Suprapubic skin (tissue), 4 donors: ENCODE data around the gene VMAC. TPM values are rescaled to one million over a fixed set of nuclear protein-coding genes. Genes with fewer than 3 reads are reported as not detected.

Experiments used
- DNase-seq, 2 donors: peaks; one replicate each; pipeline ENCODE4 v3.0.0-alpha.2; 2019; ENCODE audit warnings: low spot score in 2 of 2
- H3K27ac ChIP-seq: fragments of 200-600 bp; sonication (generic); one replicate; pipeline ENCODE4 v1.5.1; 2019
- H3K27me3 ChIP-seq: fragments of 200-600 bp; sonication (generic); one replicate; pipeline ENCODE4 v1.5.1; 2019
- H3K36me3 ChIP-seq: fragments of 200-600 bp; sonication (generic); one replicate; pipeline ENCODE4 v1.5.1; 2019
- H3K4me1 ChIP-seq: fragments of 200-600 bp; sonication (generic); one replicate; pipeline ENCODE4 v1.5.1; 2019
- H3K4me3 ChIP-seq: fragments of 200-600 bp; sonication (generic); one replicate; pipeline ENCODE4 v1.5.1; 2019; ENCODE audit warnings: mild to moderate bottlenecking
- H3K9me3 ChIP-seq: fragments of 200-600 bp; sonication (generic); one replicate; pipeline ENCODE4 v1.5.1; 2019
- CTCF ChIP-seq, 2 donors: fragments of 200-600 bp in 1 of 2; fragments of 450-650 bp in 1 of 2; sonication (generic) in 1 of 2; IDR thresholded peaks; one replicate each; pipeline ENCODE4 v1.5.1; 2016 to 2019; ENCODE audit warnings: antibody characterized with exemption in 2 of 2, mild to moderate bottlenecking in 1 of 2, moderate library complexity in 1 of 2
- EP300 ChIP-seq: sonication (generic); formaldehyde crosslinking; IDR thresholded peaks from one replicate; pipeline ENCODE4 v1.6.1; 2017; ENCODE audit warnings: antibody characterized with exemption
- POLR2A ChIP-seq, 2 donors: fragments of 450-650 bp; IDR thresholded peaks; one replicate each; pipeline ENCODE4 v1.6.1; 2017; ENCODE audit warnings: antibody characterized with exemption in 2 of 2, mild to moderate bottlenecking in 2 of 2, moderate library complexity in 2 of 2
- POLR2AphosphoS5 ChIP-seq, 3 donors: sonication (generic); formaldehyde crosslinking; IDR thresholded peaks; one replicate each; pipeline ENCODE4 v1.6.1; 2017; ENCODE audit warnings: antibody characterized with exemption in 3 of 3
- WGBS: methylation state at CpG from one replicate; pipeline ENCODE4 v1.1.5; 2018; 5-methylcytosine and 5-hydroxymethylcytosine counted together
- total RNA-seq, 4 donors: library from RNA; depleted of rRNA; stranded (reverse); fragments of >200 nt; gene quantifications; one replicate each; pipeline ENCODE4 v1.1.0, GENCODE V29; 2016

Gene VMAC
- total RNA-seq, 4 donors from 2014 or later = 7.4 to 15.4 (median 12.0) TPM

- H3K4me3 ChIP-seq = no peak overlapping the region
- no peak for DNase-seq
- TF ChIP-seq CTCF (IDR thresholded peaks at IDR 0.05) (no peak), POLR2AphosphoS5 (IDR thresholded peaks at IDR 0.05) (no peak), POLR2A (IDR thresholded peaks at IDR 0.05) (no peak), EP300 (no peak)
- no peak overlapping the region for H3K27ac ChIP-seq
- WGBS = 88% methylated on average over 8 of the region's 8 CpGs
- peaks cover 9% of the 10 kb centered on the region for H3K4me1 ChIP-seq
- peaks cover 23% of the 10 kb centered on the region for H3K27me3 ChIP-seq
- H3K36me3 ChIP-seq = no peaks in the 10 kb centered on the region
- no peaks in the 10 kb centered on the region for H3K9me3 ChIP-seq
These were observed 27.2 kb upstream of the VMAC start for GRCh38 chr19:5877427-5877826.

GRCh38 chr19:5877882-5878281 lies 26.8 kb upstream of the VMAC start:
- Histone ChIP-seq H3K36me3 (no peaks in the 10 kb centered on the region), H3K9me3 (no peaks in the 10 kb centered on the region), H3K4me3 (no peak overlapping the region), H3K27me3 (peaks cover 23% of the 10 kb centered on the region), H3K4me1 (peaks cover 9% of the 10 kb centered on the region), H3K27ac (no peak overlapping the region)
- DNase-seq = no peak
- TF ChIP-seq CTCF (IDR thresholded peaks at IDR 0.05) = no peak
- TF ChIP-seq EP300 = no peak
- TF ChIP-seq POLR2AphosphoS5 (IDR thresholded peaks at IDR 0.05) = no peak
- TF ChIP-seq POLR2A (IDR thresholded peaks at IDR 0.05) = no peak
- 81% methylated on average over 9 of the region's 9 CpGs for WGBS

GRCh38 chr19:5880196-5880595 lies 24.5 kb upstream of the VMAC start:
- no peak for TF ChIP-seq EP300
- no peak for TF ChIP-seq CTCF (IDR thresholded peaks at IDR 0.05)
- no peak for TF ChIP-seq POLR2A (IDR thresholded peaks at IDR 0.05)
- TF ChIP-seq POLR2AphosphoS5 (IDR thresholded peaks at IDR 0.05) = no peak
- peaks cover 9% of the 10 kb centered on the region for H3K4me1 ChIP-seq
- no peaks in the 10 kb centered on the region for H3K9me3 ChIP-seq
- no peak overlapping the region for H3K4me3 ChIP-seq
- H3K36me3 ChIP-seq = no peaks in the 10 kb centered on the region
- H3K27ac ChIP-seq = no peak overlapping the region
- DNase-seq = no peak
- 52% methylated on average over 5 of the region's 6 CpGs for WGBS
- H3K27me3 ChIP-seq = peaks cover 23% of the 10 kb centered on the region

- no peaks in the 10 kb centered on the region for H3K36me3 ChIP-seq
- no peak overlapping the region for H3K27ac ChIP-seq
- no peaks in the 10 kb centered on the region for H3K9me3 ChIP-seq
- no peak for TF ChIP-seq CTCF (IDR thresholded peaks at IDR 0.05)
- no peak for TF ChIP-seq EP300
- no peak for TF ChIP-seq POLR2A (IDR thresholded peaks at IDR 0.05)
- TF ChIP-seq POLR2AphosphoS5 (IDR thresholded peaks at IDR 0.05) = no peak
- H3K4me1 ChIP-seq = peaks cover 9% of the 10 kb centered on the region
- no peak for DNase-seq
- H3K4me3 ChIP-seq = no peak overlapping the region
- peaks cover 23% of the 10 kb centered on the region for H3K27me3 ChIP-seq
- 15% methylated on average over 12 of the region's 15 CpGs for WGBS
These were observed 24.0 kb upstream of the VMAC start for GRCh38 chr19:5880604-5881078.

- no peak for DNase-seq
- no peak overlapping the region for H3K27ac ChIP-seq
- H3K9me3 ChIP-seq = no peaks in the 10 kb centered on the region
- H3K36me3 ChIP-seq = no peaks in the 10 kb centered on the region
- H3K27me3 ChIP-seq = peaks cover 23% of the 10 kb centered on the region
- WGBS = 63% methylated on average over 16 of the region's 19 CpGs
- no peak overlapping the region for H3K4me3 ChIP-seq
- TF ChIP-seq POLR2A (IDR thresholded peaks at IDR 0.05) = no peak
- TF ChIP-seq POLR2AphosphoS5 (IDR thresholded peaks at IDR 0.05) = no peak
- no peak for TF ChIP-seq CTCF (IDR thresholded peaks at IDR 0.05)
- TF ChIP-seq EP300 = no peak
- peaks cover 9% of the 10 kb centered on the region for H3K4me1 ChIP-seq
These were observed 23.0 kb upstream of the VMAC start for GRCh38 chr19:5881543-5882299.
